SK-N-SH treated with all-trans-retinoic acid at 6 μM for 48 hours (cell line): ENCODE results near the gene RTN1.

Experiments
- ATAC-seq: fragments of 200-7000 bp; cut with Tn5 transposase; 3 replicates; pipeline ENCODE4 v1.9.1; 2020; ENCODE audit warnings: mild to moderate bottlenecking, moderate library complexity
- ARNTL ChIP-seq: fragments of 450-650 bp; formaldehyde crosslinking; IDR thresholded peaks from 2 replicates; pipeline ENCODE4 v1.5.0; 2020; ENCODE audit warnings: low read depth, mild to moderate bottlenecking, moderate library complexity, borderline replicate concordance
- BACH2 ChIP-seq: fragments of 250-450 bp; sonication (Bioruptor Pico); IDR thresholded peaks from 2 replicates; pipeline ENCODE4 v1.9.0; 2021; ENCODE audit warnings: mild to moderate bottlenecking, borderline replicate concordance
- CSDC2 ChIP-seq: fragments of 250-450 bp; sonication (Bioruptor Pico); IDR thresholded peaks from 2 replicates; pipeline ENCODE4 v1.5.0; 2020; ENCODE audit warnings: mild to moderate bottlenecking, moderate library complexity
- ESRRG ChIP-seq: fragments of 250-450 bp; sonication (Bioruptor Pico); IDR thresholded peaks from 2 replicates; pipeline ENCODE4 v1.6.1; 2021; ENCODE audit warnings: mild to moderate bottlenecking
- GLIS3 ChIP-seq: fragments of 250-450 bp; sonication (Bioruptor Pico); IDR thresholded peaks from 2 replicates; pipeline ENCODE4 v1.5.0; 2020; ENCODE audit warnings: mild to moderate bottlenecking, moderate library complexity
- ISL1 ChIP-seq: fragments of 250-450 bp; sonication (Bioruptor Pico); IDR thresholded peaks from 2 replicates; pipeline ENCODE4 v2.1.2; 2022; ENCODE audit warnings: mild to moderate bottlenecking, moderate library complexity
- OSR1 ChIP-seq: fragments of 250-450 bp; sonication (Bioruptor Pico); IDR thresholded peaks from 2 replicates; pipeline ENCODE4 v1.8.0; 2022; ENCODE audit warnings: moderate library complexity, mild to moderate bottlenecking, inconsistent platforms
- PPARA ChIP-seq: fragments of 250-450 bp; sonication (Bioruptor Pico); IDR thresholded peaks from 2 replicates; pipeline ENCODE4 v1.5.0; 2020; ENCODE audit warnings: mild to moderate bottlenecking, borderline replicate concordance
- RARB ChIP-seq: fragments of 250-450 bp; sonication (Bioruptor Pico); IDR thresholded peaks from 2 replicates; pipeline ENCODE4 v1.8.0; 2021; ENCODE audit warnings: mild to moderate bottlenecking, moderate library complexity
- SNAI2 ChIP-seq: fragments of 250-450 bp; sonication (Bioruptor Pico); IDR thresholded peaks from 2 replicates; pipeline ENCODE4 v1.5.0; 2020; ENCODE audit warnings: mild to moderate bottlenecking, moderate library complexity
- TOX ChIP-seq: fragments of 250-450 bp; sonication (Bioruptor Pico); IDR thresholded peaks from 2 replicates; pipeline ENCODE4 v1.8.0; 2021; ENCODE audit warnings: mild to moderate bottlenecking, moderate library complexity, borderline replicate concordance
- ZC3H10 ChIP-seq: fragments of 250-450 bp; sonication (Bioruptor Pico); IDR thresholded peaks from 2 replicates; pipeline ENCODE4 v1.5.1; 2021; ENCODE audit warnings: mild to moderate bottlenecking, moderate library complexity
- ZFP3 ChIP-seq: fragments of 250-450 bp; sonication (Bioruptor Pico); IDR thresholded peaks from 2 replicates; pipeline ENCODE4 v1.5.0; 2020; ENCODE audit warnings: mild to moderate bottlenecking, moderate library complexity
- ZFP30 ChIP-seq: fragments of 450-650 bp; formaldehyde crosslinking; IDR thresholded peaks from 2 replicates; pipeline ENCODE4 v1.5.0; 2022; ENCODE audit warnings: mild to moderate bottlenecking, moderate library complexity
- ZNF565 ChIP-seq: fragments of 450-650 bp; formaldehyde crosslinking; conservative IDR thresholded peaks from 2 replicates; pipeline ENCODE4 v1.5.0; 2020; ENCODE audit warnings: low read depth, mild to moderate bottlenecking, moderate library complexity
- ZNF70 ChIP-seq: fragments of 450-650 bp; formaldehyde crosslinking; IDR thresholded peaks from 2 replicates; pipeline ENCODE4 v1.5.0; 2020; ENCODE audit warnings: mild to moderate bottlenecking, moderate library complexity
- ZNF8 ChIP-seq: fragments of 450-650 bp; formaldehyde crosslinking; IDR thresholded peaks from 2 replicates; pipeline ENCODE4 v1.5.0; 2020; ENCODE audit warnings: mild to moderate bottlenecking, moderate library complexity
- TF ChIP-seq, protein P1 (sequence below): fragments of 250-450 bp; sonication (Bioruptor Pico); IDR thresholded peaks from 2 replicates; pipeline ENCODE4 v1.5.1; 2021; ENCODE audit warnings: mild to moderate bottlenecking, moderate library complexity
- TF ChIP-seq, protein P2 (sequence below): fragments of 250-450 bp; sonication (Bioruptor Pico); IDR thresholded peaks from 2 replicates; pipeline ENCODE4 v1.5.0; 2020; ENCODE audit warnings: mild to moderate bottlenecking, moderate library complexity
- TF ChIP-seq, protein P3 (sequence below): fragments of 250-450 bp; sonication (Bioruptor Pico); IDR thresholded peaks from 2 replicates; pipeline ENCODE4 v1.8.0; 2020; ENCODE audit warnings: mild to moderate bottlenecking, moderate library complexity, borderline replicate concordance
- TF ChIP-seq, protein P4 (sequence below): fragments of 250-450 bp; sonication (Bioruptor Pico); IDR thresholded peaks from 2 replicates; pipeline ENCODE4 v1.8.0; 2021; ENCODE audit warnings: low read depth, mild to moderate bottlenecking, moderate library complexity, borderline replicate concordance
- TF ChIP-seq, protein P5 (sequence below): fragments of 250-450 bp; sonication (Bioruptor Pico); IDR thresholded peaks from 2 replicates; pipeline ENCODE4 v1.5.1; 2020; ENCODE audit warnings: low read depth, mild to moderate bottlenecking, moderate library complexity

The RTN1 gene

DNA sequence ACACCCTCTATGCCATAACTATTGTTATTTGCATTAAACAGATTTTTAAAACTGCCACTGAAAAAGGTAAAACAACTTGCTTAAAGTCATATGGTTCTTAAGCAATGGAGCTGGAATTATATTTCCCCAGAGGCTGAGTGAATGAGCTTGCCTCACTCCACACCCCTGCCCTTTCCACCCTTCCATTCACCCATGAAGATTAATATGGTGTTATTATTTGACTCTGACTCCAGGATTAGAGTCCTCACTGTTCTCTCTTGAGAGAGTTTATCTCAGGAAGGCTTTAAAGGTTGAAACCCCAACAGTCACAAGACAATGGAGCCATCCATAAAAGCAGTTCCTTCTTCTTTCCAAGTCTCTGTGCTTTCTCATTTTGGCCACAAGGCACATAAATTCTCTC, 84.9 kb downstream of the RTN1 start:
- TF ChIP-seq, protein P1, sequence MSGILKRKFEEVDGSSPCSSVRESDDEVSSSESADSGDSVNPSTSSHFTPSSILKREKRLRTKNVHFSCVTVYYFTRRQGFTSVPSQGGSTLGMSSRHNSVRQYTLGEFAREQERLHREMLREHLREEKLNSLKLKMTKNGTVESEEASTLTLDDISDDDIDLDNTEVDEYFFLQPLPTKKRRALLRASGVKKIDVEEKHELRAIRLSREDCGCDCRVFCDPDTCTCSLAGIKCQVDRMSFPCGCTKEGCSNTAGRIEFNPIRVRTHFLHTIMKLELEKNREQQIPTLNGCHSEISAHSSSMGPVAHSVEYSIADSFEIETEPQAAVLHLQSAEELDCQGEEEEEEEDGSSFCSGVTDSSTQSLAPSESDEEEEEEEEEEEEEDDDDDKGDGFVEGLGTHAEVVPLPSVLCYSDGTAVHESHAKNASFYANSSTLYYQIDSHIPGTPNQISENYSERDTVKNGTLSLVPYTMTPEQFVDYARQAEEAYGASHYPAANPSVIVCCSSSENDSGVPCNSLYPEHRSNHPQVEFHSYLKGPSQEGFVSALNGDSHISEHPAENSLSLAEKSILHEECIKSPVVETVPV (CRISPR knock-in tag): no peak
- TF ChIP-seq ZNF70 (CRISPR knock-in tag): no peak
- no peak for TF ChIP-seq OSR1 (CRISPR knock-in tag)
- no peak for TF ChIP-seq ZNF8 (CRISPR knock-in tag)
- TF ChIP-seq SNAI2: no peak
- no peak for TF ChIP-seq ESRRG (CRISPR knock-in tag)
- TF ChIP-seq ZFP30 (CRISPR knock-in tag): no peak
- TF ChIP-seq ISL1 (CRISPR knock-in tag): no peak
- TF ChIP-seq ARNTL (CRISPR knock-in tag): no peak
- TF ChIP-seq ZFP3 (CRISPR knock-in tag): no peak
- ATAC-seq: no peak

DNA sequence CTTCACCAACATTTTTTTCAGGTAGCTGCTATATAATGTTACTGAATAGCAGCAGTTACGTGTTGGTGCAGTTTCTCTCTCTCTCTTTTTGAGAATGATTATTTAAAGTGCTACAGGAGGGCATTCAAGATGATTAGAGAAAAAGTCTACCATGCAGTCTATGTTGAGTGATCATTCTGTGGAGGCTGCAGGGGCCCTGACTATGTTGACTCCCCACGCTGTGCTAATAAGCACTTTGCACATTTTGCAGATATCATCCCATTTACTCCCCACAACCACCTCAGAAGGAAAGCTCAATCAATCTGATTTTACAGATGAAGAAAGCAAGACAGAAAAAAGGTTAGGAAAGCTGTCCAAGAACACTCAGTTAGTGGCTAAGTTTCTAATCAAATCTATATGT, 87.8 kb downstream of the RTN1 start:
- no peak for ATAC-seq

DNA sequence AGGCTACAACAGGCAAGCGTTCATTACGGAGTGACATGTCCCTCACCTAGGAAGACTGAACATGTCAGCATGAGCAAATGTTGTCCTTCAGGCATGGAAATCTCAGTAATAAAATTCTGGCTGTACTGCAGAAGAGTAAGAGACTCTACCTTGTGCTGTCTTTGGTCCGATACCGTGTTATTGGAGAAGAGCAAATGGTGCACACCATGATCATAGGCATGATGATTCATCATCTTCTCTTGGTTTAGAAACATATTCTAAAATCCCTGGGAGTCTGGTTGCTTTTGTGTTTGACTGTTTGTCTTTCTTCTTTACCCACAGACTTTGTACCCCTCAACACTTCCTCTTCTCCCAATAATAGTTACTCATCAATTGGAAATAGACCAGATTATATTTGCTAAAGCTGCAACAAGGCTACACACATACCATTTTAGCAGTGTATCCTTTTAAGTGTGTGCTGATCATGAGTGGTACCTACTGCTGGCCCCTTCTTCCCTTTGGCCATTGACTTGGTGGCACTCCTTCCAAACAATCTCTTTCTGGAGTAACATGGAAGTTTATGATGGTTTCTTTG, 93.5 kb downstream of the RTN1 start:
- TF ChIP-seq PPARA (CRISPR knock-in tag) (no peak), RARB (no peak), ARNTL (CRISPR knock-in tag) (no peak)
- TF ChIP-seq, protein P2, sequence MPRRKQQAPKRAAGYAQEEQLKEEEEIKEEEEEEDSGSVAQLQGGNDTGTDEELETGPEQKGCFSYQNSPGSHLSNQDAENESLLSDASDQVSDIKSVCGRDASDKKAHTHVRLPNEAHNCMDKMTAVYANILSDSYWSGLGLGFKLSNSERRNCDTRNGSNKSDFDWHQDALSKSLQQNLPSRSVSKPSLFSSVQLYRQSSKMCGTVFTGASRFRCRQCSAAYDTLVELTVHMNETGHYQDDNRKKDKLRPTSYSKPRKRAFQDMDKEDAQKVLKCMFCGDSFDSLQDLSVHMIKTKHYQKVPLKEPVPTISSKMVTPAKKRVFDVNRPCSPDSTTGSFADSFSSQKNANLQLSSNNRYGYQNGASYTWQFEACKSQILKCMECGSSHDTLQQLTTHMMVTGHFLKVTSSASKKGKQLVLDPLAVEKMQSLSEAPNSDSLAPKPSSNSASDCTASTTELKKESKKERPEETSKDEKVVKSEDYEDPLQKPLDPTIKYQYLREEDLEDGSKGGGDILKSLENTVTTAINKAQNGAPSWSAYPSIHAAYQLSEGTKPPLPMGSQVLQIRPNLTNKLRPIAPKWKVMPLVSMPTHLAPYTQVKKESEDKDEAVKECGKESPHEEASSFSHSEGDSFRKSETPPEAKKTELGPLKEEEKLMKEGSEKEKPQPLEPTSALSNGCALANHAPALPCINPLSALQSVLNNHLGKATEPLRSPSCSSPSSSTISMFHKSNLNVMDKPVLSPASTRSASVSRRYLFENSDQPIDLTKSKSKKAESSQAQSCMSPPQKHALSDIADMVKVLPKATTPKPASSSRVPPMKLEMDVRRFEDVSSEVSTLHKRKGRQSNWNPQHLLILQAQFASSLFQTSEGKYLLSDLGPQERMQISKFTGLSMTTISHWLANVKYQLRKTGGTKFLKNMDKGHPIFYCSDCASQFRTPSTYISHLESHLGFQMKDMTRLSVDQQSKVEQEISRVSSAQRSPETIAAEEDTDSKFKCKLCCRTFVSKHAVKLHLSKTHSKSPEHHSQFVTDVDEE (CRISPR knock-in tag): no peak
- no peak for ATAC-seq

More for the DNA sequence above, 87.8 kb downstream of the RTN1 start:
- TF ChIP-seq ISL1 (CRISPR knock-in tag) (no peak), TOX (no peak), ARNTL (CRISPR knock-in tag) (no peak), ZNF565 (CRISPR knock-in tag) (no peak), ZFP30 (CRISPR knock-in tag) (no peak), ZC3H10 (no peak), ZNF8 (CRISPR knock-in tag) (no peak), SNAI2 (no peak), PPARA (CRISPR knock-in tag) (no peak), ESRRG (CRISPR knock-in tag) (no peak), BACH2 (no peak), ZNF70 (CRISPR knock-in tag) (no peak), ZFP3 (CRISPR knock-in tag) (no peak)
- TF ChIP-seq, protein P3, sequence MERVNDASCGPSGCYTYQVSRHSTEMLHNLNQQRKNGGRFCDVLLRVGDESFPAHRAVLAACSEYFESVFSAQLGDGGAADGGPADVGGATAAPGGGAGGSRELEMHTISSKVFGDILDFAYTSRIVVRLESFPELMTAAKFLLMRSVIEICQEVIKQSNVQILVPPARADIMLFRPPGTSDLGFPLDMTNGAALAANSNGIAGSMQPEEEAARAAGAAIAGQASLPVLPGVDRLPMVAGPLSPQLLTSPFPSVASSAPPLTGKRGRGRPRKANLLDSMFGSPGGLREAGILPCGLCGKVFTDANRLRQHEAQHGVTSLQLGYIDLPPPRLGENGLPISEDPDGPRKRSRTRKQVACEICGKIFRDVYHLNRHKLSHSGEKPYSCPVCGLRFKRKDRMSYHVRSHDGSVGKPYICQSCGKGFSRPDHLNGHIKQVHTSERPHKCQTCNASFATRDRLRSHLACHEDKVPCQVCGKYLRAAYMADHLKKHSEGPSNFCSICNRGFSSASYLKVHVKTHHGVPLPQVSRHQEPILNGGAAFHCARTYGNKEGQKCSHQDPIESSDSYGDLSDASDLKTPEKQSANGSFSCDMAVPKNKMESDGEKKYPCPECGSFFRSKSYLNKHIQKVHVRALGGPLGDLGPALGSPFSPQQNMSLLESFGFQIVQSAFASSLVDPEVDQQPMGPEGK: no peak
- TF ChIP-seq, protein P4, sequence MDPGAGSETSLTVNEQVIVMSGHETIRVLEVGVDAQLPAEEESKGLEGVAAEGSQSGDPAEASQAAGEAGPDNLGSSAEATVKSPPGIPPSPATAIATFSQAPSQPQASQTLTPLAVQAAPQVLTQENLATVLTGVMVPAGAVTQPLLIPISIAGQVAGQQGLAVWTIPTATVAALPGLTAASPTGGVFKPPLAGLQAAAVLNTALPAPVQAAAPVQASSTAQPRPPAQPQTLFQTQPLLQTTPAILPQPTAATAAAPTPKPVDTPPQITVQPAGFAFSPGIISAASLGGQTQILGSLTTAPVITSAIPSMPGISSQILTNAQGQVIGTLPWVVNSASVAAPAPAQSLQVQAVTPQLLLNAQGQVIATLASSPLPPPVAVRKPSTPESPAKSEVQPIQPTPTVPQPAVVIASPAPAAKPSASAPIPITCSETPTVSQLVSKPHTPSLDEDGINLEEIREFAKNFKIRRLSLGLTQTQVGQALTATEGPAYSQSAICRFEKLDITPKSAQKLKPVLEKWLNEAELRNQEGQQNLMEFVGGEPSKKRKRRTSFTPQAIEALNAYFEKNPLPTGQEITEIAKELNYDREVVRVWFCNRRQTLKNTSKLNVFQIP (CRISPR knock-in tag): no peak

DNA sequence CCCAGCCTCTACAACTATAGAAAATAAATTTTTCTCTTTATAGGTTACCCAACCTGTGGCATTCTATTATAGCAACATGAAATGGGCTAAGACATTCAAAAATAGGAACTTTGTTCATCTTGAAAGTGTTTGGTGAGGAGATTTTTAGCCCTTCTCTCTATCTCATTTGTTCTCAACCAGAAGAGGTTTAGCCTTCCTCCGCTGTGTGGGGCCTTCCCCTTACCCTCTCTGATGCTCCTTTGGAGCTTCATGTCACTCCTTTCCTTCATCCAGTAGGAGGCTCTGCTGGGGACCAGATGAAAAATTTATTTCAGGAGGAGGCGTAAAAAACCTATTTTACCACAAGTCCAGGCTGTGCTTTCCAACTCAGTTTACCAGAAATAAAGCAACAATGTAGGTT, 94.1 kb downstream of the RTN1 start:
- no peak for ATAC-seq
- TF ChIP-seq ZC3H10 (no peak), ARNTL (CRISPR knock-in tag) (no peak), ZNF70 (CRISPR knock-in tag) (no peak), BACH2 (no peak), ESRRG (CRISPR knock-in tag) (no peak), PPARA (CRISPR knock-in tag) (no peak), GLIS3 (CRISPR knock-in tag) (no peak), CSDC2 (CRISPR knock-in tag) (no peak), SNAI2 (no peak), ZFP30 (CRISPR knock-in tag) (no peak), ZNF565 (CRISPR knock-in tag) (no peak)
- TF ChIP-seq, protein P2 (CRISPR knock-in tag): no peak
- TF ChIP-seq, protein P5, sequence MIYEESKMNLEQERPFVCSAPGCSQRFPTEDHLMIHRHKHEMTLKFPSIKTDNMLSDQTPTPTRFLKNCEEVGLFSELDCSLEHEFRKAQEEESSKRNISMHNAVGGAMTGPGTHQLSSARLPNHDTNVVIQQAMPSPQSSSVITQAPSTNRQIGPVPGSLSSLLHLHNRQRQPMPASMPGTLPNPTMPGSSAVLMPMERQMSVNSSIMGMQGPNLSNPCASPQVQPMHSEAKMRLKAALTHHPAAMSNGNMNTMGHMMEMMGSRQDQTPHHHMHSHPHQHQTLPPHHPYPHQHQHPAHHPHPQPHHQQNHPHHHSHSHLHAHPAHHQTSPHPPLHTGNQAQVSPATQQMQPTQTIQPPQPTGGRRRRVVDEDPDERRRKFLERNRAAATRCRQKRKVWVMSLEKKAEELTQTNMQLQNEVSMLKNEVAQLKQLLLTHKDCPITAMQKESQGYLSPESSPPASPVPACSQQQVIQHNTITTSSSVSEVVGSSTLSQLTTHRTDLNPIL (CRISPR knock-in tag): no peak
